Stimulated activated CD4-positive, alpha-beta T cell treated with anti-CD3 and anti-CD28 coated beads, Interleukin-2, amount 100 ng/mL, for 48 hours (primary cell): ENCODE results near the gene OR4E1.
"Not testable (repeated sequence)": the region's sequence is repeated elsewhere in the genome, so short reads cannot be mapped to it uniquely, and the experiment has no call there.

Experiments used
- DNase-seq, 2 donors: peaks; one replicate each; pipeline ENCODE4 v3.0.0-alpha.2; 2020

OR4E1 gene

GRCh38 chr14:21652209-21652808, 21.3 kb downstream of the OR4E1 start:
- no peak for DNase-seq

GRCh38 chr14:21647380-21647779, 26.2 kb downstream of the OR4E1 start:
- no peak for DNase-seq

GRCh38 chr14:21643407-21643806, 30.2 kb downstream of the OR4E1 start:
- no peak for DNase-seq

GRCh38 chr14:21642683-21643082, 30.9 kb downstream of the OR4E1 start:
- DNase-seq, result no peak

GRCh38 chr14:21634840-21635239, 38.8 kb downstream of the OR4E1 start, which contains the start of gene OR10G2:
Gene OR10G2, minus strand, starts transcription at chr14:21634940. Its CDS starts 98 bp downstream, at chr14:21634842.
- no peak for DNase-seq

GRCh38 chr14:21631084-21631483, 42.5 kb downstream of the OR4E1 start:
- no peak for DNase-seq

GRCh38 chr14:21630503-21630902, 43.1 kb downstream of the OR4E1 start:
- DNase-seq, result not testable (repeated sequence)

GRCh38 chr14:21626491-21627230, 47.0 kb downstream of the OR4E1 start:
- DNase-seq, result no peak
